Stimulated activated CD8-positive, alpha-beta memory T cell treated with anti-CD3 and anti-CD28 coated beads, Interleukin-2, amount 100 ng/mL, for 1 hour (primary cell): Measurements from ENCODE around the gene DCLK2.

Source experiments
- DNase-seq, 2 donors: peaks; one replicate each; pipeline ENCODE4 v3.0.0-alpha.2; 2020; ENCODE audit warnings: low read depth in 2 of 2

DCLK2 gene

GRCh38 chr4:150078041-150078578 is at the start of gene DCLK2:
DCLK2 (plus strand) TSS chr4:150078445; CDS start chr4:150079028, 583 bp downstream.
- no peak for DNase-seq

GRCh38 chr4:150032541-150032940 is 45.7 kb upstream of the DCLK2 start:
- no peak for DNase-seq

GRCh38 chr4:150033081-150033480 is 45.2 kb upstream of the DCLK2 start:
- no peak for DNase-seq

GRCh38 chr4:150033901-150034300 is 44.3 kb upstream of the DCLK2 start:
- no peak for DNase-seq

GRCh38 chr4:150037251-150037856 is 40.9 kb upstream of the DCLK2 start:
- DNase-seq: no peak

- DNase-seq: no peak
Observed at GRCh38 chr4:150038335-150039076, 39.7 kb upstream of the DCLK2 start.

GRCh38 chr4:150039274-150040127 is 38.7 kb upstream of the DCLK2 start:
- no peak for DNase-seq

GRCh38 chr4:150044517-150044916 is 33.7 kb upstream of the DCLK2 start:
- no peak for DNase-seq

- no peak for DNase-seq
Observed at GRCh38 chr4:150045410-150045809, 32.8 kb upstream of the DCLK2 start.

GRCh38 chr4:150046728-150047217 is 31.5 kb upstream of the DCLK2 start:
- DNase-seq: no peak

- no peak for DNase-seq
Observed at GRCh38 chr4:150047546-150047945, 30.7 kb upstream of the DCLK2 start.

- no peak for DNase-seq
Observed at GRCh38 chr4:150049682-150050081, 28.6 kb upstream of the DCLK2 start.

- DNase-seq: no peak
Observed at GRCh38 chr4:150050566-150050965, 27.7 kb upstream of the DCLK2 start.

GRCh38 chr4:150051111-150051510 is 27.1 kb upstream of the DCLK2 start:
- DNase-seq: no peak

- no peak for DNase-seq
Observed at GRCh38 chr4:150055467-150055866, 22.8 kb upstream of the DCLK2 start.

- no peak for DNase-seq
Observed at GRCh38 chr4:150056569-150056968, 21.7 kb upstream of the DCLK2 start.

GRCh38 chr4:150061086-150061776 is 17.0 kb upstream of the DCLK2 start:
- no peak for DNase-seq

- no peak for DNase-seq
Observed at GRCh38 chr4:150063128-150063527, 15.1 kb upstream of the DCLK2 start.

GRCh38 chr4:150065740-150066139 is 12.5 kb upstream of the DCLK2 start:
- DNase-seq: no peak

GRCh38 chr4:150067859-150068258 is 10.4 kb upstream of the DCLK2 start:
- no peak for DNase-seq

- DNase-seq: no peak
Observed at GRCh38 chr4:150068300-150068960, 9.8 kb upstream of the DCLK2 start.
